NCI-H1105 (cell line): ENCODE measurements around the gene UBE2E2.

Experiments
- DNase-seq: peaks from one replicate; lab custom pipeline; 2025; lab: John Stamatoyannopoulos, UW

Gene UBE2E2

DNA sequence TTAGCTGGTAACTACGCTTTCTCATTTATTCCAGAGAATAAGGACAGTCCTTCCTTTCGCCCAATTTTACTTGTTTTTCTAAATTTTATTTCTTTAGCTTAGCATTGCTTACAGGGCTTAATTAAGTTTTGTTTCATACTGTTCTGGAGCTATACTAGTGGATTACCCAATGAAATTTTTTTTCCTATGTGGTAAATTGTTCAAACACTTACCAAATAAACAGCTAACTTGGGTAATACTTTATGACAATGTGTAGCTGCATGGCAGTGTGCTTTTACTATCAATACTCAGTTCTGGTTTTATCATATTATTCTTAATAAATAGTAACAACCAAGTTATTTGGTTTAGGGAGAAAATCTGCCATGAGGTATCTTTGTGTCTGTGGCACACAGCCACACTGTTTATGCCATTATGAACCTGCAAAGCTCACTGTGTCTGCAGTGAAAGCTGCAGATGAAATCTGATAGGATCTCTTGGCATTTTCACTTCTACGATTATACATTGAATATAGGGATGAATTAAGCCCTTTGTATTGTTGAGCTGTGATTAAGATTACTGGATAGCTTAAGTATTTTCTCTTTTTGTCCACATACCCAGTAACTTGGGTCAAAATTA is 37.2 kb downstream of the UBE2E2 start:
- no peak for DNase-seq

DNA sequence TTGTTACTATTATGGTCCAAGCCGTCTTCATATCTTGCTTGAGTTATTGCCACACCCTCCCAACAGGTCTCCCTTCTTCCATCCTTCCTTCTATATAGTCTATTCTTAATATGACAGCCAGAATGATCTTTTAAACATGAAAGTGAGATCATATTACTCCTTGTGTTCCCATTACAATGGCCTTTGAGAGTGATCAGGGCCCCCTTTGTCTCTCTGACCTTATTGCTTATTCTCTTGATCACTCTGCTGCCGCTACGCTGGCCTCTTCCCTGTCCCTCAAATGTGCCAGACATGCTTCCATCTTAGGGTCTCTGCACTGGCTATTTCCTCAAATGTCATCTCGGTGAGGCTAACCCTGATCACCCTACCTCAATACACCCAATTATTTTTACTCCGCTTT is 38.1 kb downstream of the UBE2E2 start:
- no peak for DNase-seq

DNA sequence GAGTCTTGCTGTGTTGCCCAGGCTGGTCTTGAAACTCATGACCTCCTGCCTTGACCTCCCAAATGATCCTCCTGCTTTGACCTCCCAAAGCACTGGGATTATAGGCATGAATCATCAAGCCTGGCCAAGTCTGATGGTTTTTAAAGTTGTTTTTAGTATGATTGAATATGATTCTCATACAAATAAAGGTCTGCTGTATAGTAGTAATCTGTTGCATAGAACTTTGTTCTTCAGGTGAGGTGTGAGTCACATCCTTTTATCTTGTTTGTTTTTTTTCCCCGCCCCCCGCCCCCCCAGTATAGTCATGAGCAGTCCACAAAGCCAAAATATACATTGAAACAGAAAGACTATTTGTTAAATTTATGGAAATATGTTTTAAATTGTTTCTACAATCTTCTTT is 39.0 kb downstream of the UBE2E2 start:
- no peak for DNase-seq

DNA sequence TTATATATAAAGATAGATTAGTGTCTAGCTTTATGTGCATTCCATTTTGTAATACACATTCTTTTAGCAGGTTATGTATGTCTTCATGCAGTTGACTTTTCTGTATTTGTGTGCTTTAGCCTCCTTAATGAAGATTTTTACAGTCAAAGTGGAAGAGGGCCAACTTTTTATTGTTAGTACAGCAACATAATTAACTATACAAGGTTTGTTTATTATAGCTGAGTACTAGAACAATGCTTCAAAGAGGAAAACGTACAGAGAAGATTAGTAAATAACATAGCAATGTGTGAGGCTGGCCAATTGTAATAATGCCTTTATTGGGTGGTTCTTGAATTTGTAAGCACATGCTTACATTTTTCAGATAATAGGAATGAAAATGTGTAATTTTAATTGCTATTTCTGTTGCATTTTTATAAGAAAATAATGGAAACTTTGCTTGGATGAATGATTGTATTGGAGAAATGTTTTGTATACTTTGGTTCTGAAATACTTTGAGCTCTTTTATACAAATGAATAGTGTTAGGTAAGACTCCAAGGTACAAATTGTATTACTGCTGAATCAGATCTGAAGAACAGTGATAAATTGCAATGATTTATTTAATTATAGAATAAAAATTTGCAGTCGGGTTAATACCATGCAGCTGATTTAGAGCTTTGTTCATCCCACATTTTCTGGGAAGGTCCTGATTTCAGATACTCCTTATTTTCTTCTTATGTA is 41.4 kb downstream of the UBE2E2 start:
- no peak for DNase-seq

DNA sequence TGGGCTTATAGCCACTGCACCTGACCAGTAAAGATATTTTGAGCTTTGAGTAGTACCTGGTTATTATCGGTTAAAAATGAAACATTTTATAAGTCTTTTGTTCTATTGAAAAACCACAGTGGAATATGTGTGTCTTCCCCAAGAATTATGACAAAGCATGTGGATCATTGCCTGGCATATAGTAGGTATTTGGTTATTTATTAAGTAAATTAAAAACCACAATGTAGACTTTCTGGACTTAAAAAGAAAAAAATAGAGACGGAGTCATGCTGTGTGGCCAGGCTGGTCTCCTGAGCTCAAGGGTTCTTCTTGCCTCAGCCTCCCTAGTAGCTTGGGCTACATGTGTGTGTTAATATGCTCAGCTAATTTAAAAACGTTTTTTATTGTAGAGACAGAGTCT is 43.5 kb downstream of the UBE2E2 start:
- DNase-seq = no peak

DNA sequence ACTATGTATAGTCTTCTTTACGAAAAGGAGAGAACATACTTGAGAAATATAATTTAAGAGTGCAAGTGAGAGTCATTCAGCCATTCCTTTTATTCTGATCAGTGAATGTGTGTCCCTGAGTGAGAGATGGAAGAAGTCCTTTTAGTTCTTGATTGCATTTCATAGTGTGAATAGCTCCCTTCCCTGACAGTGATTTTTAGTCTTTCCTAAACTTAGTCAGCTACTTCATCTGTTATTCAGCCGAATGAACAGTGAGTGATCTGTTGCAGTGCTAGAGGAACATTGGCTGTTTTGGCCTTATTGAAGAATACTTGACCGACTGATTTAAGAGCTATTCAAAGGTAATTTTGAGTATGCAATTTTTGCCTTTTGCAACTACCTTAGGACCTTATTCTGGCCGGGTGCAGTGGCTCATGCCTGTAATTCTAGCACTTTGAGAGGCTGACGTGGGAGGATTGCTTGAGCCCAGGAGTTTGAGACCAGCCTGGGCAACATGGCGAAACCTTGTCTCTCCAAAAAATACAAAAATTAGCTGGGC is 45.5 kb downstream of the UBE2E2 start:
- DNase-seq = no peak

DNA sequence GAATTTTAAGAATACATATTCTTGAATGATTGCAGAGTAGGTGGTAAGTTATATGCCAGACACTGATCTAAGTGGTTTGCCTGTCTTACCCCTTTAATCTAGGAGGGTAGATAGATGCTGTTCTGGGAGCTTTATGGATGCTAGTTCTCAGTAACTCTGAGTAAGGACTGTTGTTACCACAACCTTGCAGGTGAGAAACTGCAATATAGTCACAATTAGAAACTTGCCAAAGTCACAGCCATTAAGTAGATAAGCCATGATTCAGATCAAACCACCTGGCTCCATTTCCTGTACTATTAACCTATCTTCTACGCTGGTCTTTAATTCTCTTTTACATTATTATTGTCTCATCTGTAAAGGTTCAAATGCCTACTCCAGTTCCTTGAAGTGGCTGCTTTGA is 46.8 kb downstream of the UBE2E2 start:
- no peak for DNase-seq

DNA sequence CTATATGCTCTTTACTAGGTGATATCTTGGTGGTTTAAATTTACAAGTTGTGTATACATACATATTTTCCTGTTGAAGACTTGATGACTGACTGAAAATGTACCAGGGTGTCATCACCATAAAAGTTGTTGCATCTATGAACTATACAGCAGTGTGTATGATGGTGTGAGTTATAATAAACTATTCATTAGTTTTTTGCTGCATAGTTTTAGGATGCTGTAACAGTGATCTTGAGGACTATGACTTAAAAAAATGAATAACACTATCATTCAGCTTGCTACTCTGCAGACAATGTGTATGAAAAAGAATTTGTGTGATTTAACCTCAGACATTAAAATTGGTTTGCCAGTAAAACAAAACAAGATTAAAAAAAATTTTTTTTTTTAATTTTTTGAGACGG is 49.0 kb downstream of the UBE2E2 start:
- DNase-seq = no peak

DNA sequence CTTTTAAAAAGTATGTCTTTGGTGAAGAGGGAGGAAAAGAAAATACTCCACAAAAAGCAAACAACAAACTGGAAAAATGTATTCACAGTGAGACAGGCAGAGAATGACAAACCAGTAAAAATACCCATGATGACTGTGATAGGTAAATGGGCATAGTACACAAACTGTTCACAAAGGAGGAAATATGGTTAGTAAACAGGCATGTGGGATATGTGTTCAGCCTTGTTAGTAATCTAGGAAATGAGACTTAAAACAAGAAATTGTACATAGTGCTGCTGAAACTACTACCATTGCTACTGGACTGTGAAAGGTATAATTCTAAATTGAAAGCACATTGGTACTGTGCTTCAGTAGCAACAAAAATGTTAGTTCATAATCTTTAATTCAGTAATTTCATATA is 50.1 kb downstream of the UBE2E2 start:
- DNase-seq = no peak

DNA sequence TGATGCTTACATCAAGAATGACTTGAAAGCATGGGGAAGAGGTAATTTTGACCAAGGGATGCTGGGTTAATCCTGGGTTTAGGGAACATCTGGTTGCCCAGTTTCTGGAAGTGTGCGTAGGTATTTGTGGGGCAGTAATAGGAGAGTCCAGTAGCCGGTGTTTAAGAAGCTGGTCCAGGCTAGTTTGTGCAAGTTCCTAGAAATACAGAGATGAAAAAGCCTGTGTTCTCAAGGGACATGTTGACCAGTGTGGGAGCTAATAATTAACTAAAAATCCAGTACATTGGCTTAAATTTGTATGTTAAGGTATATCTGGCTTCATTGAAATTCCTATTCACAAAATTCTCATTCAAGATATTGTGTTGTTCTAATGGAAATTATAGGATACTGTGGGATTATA is 51.2 kb downstream of the UBE2E2 start:
- no peak for DNase-seq

DNA sequence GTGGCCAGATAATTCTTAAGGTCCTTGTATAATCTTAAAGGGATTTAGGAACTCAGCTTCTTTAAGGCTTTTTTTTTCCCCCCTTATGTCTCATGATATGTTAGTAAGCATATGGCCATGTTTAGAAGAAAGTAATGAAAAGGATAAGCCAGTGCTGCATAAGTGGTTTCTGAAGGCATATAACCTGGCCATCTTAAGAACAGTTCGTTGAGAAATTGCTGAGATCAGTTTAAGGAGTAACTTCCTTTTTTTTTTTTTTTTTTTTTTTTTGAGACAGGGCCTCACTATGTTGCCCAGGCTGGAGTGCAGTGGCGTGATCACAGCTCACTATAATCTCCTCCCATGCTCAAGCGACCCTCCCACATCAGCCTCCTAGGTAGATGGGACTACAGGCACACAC is 51.7 kb downstream of the UBE2E2 start:
- no peak for DNase-seq

DNA sequence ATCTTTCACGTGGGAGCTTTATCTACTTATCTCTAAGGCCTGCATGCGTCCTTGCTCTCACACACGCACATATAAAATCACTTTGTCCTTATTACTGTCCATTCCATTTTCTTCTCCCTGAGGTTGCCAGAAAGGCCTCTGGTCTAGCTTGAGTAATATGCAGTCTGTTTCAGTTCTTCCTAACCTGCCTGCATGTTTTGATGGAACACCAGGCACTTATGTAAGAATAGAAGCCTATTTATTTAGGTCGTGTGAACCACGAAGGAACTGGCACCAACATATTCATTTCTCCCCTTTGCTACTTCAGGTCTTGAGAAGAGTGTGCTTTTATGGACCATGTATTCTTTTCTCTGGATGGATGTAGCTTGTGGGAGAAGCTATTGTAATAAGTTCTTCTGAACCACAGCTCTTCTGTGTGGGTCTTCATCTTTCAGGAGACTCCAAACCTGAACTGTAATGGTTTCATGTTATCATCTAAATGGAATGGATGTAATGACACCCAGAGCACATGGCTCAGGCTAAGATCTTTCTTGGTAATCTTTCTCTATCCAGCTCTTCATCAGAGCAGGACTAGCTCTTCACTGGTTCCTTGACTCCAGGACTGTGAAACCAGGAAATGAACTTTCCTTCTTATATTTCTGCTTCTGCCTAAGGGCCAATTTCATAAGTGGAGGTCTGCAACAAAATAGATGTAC is 53.8 kb downstream of the UBE2E2 start:
- no peak for DNase-seq

DNA sequence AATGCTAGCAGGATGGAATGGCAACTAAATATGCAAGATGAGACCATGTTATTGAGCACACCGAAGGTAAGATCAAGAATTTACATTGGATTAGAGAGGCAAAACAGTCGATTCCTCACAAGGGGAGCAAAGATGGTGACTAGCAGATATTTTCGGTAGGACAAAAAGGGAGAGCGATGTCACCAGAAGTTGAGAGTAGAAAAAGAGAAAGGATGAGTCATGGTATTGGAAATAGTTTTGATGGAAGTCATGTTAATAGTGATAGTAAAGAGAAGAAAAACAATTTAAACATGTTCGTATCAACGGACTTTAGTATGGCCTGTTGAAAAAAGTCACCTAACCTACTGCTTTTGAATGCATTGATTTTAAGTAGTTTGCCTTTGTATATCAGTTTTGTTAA is 55.0 kb downstream of the UBE2E2 start:
- DNase-seq = no peak

DNA sequence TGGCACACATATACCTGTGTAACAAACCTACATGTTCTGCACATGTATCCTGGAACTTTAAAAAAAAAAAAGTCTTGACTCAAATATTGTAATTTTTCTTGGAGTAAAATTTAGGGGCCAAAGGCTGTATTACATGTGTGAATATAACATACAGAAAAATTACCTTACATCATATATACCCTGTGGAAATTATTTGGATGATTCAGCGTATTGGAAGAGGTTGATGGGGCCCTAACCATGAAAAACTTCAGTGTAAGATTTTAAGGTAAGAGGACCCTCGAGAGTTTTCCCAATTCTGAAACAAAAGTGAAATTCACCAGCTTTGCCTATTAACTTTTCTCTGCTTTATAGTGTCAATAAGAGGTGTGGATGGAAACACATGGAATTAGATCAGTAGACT is 56.4 kb downstream of the UBE2E2 start:
- DNase-seq = no peak

DNA sequence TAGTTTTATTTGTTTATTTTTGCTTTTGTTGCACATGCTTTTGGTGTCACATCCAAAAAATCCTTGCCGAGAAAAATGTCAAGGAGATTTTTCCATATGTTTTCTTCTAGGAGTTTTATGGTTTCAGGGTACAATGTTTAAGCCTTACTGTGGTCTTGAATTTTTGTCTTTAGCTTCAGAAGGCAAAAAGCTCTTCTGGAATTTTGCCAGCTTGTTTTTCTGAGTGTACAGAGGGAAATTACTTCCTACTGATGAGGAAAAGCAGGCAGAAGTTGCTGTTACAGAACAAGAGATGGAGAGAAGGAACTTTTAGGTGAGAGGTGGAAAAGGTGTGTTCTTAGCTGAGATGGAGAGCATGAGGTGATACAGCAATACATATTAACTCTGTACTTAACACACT is 59.6 kb downstream of the UBE2E2 start:
- no peak for DNase-seq

DNA sequence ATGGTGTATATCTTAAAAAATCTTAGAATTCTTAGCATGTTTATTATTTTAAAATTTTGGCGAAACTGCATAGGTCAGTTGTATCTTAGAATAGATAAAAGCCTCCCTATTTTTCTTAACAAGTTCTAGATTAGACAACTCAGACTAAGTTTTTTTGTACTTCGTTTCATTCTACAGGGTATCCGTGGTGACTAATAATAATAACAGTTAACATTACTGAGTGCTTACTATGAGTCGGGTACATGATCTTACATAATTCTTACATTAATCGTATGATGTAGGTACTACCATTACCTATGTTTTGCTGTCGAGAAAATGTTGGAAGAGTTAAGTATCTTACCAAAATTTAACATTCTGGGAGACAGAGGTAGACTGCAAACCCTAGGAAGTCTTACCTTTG is 60.7 kb downstream of the UBE2E2 start:
- no peak for DNase-seq

DNA sequence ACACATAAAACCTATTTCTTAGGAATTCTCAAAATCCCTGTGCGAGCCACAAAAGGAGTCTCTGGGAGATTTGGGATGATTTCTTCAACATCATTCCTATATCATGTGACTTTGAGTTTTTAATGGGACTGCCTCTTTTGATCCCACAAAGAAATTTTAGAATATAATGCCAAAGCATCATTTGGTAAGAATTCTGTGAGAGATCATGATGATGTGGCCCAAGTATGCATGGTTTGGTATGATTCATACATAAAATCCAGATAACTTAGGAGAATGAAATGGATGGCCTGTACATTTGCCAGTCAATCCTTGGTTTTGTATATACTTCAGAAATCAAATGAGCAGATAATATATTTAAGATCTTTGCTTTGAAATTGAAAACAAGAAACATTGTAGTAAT is 61.3 kb downstream of the UBE2E2 start:
- no peak for DNase-seq

DNA sequence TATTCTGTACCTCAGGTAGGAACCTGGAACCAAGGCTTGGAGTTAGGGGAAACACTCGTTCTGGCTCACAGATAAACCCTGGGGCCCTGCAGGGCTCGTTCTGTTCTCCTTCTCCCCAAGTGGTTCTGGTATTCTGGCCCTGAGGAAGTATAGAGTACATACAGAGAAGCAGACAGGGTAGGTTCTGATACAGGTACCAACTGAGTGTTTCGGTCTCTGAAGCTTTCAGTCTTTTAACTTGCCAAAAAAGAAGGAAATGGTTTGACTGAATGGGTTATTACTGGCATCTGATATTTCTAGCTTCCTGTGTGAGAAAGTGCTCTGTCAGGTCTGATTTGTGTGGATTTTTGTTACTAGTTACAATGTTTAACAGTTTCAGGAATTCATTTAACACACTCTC is 67.3 kb downstream of the UBE2E2 start:
- no peak for DNase-seq

DNA sequence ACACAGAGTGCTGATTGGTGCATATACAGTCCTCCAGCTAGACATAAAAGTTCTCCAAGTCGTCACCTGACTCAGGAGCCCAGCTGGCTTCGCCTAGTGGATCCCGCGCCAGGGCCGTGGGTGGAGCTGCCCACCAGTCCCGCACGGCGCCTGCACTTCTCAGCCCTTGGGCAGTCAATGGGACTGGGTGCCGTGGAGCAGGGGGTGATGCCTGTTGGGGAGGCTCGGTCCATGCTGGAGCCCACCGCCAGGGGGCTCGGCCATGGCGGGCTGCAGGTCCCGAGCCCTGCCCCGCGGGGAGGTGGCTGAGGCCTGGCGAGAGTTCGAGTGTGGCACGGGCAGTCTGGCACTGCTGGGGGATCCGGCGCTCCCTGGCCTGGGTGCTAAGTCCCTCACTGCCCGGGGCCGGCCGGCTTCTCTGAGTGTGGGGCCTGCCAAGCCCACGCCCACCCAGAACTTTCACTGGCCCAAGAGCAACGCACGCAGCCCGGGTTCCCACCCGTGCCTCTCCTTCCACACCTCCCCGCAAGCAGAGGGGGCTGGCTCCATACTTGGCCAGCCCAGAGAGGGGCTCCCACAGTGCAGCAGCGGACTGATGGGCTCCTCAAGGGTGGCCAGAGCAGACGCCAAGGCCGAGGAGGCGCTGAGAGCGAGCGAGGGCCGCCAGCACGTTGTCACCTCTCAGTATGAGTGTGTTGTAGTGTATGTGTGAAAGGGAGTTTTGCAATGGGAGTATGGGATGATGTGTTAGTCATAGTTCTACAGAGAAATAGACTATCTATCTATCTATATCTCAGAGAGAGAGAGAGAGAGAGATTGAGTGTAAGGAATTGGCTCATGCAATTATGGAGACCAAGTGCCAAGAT is 69.0 kb downstream of the UBE2E2 start:
- no peak for DNase-seq

DNA sequence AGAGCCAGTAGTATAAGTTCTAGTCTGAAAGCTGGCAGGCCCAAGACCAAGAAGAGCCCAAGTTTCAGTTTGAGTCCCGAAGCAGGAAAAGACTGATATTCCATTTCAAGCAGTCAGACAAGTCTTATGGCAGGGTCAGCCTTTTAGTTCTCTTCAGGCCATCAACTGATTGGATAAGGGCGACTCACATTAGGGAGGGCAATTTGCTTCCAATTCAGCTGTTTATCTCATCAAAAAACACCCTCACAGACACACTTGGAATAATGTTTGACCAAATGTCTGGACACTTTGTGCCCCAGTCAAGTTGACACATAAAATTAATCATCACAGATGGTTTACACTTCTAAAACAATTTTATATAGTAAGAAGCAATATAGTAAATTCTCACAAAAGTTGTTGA is 69.7 kb downstream of the UBE2E2 start:
- no peak for DNase-seq

DNA sequence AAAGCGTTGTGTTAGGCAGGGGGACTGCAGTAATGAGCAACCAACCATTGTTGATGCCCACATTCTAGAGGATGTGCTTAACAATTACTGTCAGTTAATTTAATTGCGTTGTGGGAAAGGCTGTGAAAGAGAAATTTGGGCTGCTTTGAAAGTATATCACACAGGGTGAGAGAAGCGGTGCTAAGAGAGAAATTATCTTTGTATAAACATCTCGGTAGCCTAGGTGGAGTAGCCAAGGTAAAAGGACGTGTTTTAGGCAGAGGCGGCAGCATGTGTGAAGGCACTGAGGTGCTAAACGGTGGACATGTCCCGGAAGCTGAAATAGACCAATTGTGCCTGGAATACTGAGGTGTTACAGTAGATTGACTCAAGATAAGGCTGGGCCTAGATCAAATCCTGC is 71.9 kb downstream of the UBE2E2 start:
- no peak for DNase-seq

DNA sequence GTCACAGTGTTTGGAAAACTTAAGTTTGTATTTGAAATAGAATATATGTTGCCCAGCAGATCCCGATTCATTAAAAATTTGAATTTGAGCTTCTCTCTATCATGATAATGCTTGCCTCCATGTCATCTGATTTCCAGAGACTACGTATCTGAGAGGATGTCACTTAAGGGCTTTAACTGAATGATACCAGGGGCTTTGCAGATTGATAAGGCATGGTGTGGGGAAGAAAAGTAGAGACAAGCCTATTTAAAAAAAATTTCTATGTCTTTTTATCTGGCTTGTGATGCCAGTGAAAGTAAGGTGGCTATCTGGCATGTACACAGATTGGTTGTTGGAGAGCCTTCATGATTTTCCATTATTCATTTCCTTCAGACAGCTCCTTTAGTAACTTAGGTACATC is 72.7 kb downstream of the UBE2E2 start:
- no peak for DNase-seq
